IPS-NIHi11 (cell line): Measurements from ENCODE around the gene CCL17.
"Not testable (repeated sequence)": the region's sequence is repeated elsewhere in the genome, so short reads cannot be mapped to it uniquely, and the experiment has no call there.

ENCODE experiments used
- DNase-seq: peaks from one replicate; pipeline ENCODE4 v3.0.0; 2012; ENCODE audit warnings: mixed read lengths, low spot score

The CCL17 gene

GRCh38 chr16:57432989-57433388, 28.4 kb downstream of the CCL17 start:
- DNase-seq = no peak

GRCh38 chr16:57434003-57434402, 29.4 kb downstream of the CCL17 start:
- DNase-seq = no peak

GRCh38 chr16:57435838-57436237, 31.3 kb downstream of the CCL17 start:
- DNase-seq = no peak

GRCh38 chr16:57439947-57440346, 35.4 kb downstream of the CCL17 start:
- not testable (repeated sequence) for DNase-seq

- DNase-seq = not testable (repeated sequence)
Observed at GRCh38 chr16:57440551-57440950, 36.0 kb downstream of the CCL17 start.

GRCh38 chr16:57444711-57445110, 40.1 kb downstream of the CCL17 start:
- DNase-seq = no peak

- no peak for DNase-seq
Observed at GRCh38 chr16:57445510-57445909, 40.9 kb downstream of the CCL17 start.

- peak; percentile 52 for DNase-seq
Observed at GRCh38 chr16:57446531-57447185, 42.1 kb downstream of the CCL17 start.

GRCh38 chr16:57447186-57447962, 42.8 kb downstream of the CCL17 start, which contains the start of the genes CIAPIN1 and COQ9:
TSS of gene CIAPIN1 (minus strand) at chr16:57447385. CDS start at chr16:57440928, 6,457 bp downstream.
TSS of gene COQ9 (plus strand) at chr16:57447479. CDS start at chr16:57447506, 27 bp downstream.
- DNase-seq = peak; percentile 96

- no peak for DNase-seq
Observed at GRCh38 chr16:57452021-57452420, 47.5 kb downstream of the CCL17 start.

GRCh38 chr16:57462209-57462977, 57.8 kb downstream of the CCL17 start, which contains the start of gene POLR2C:
TSS of gene POLR2C (plus strand) at chr16:57462679. CDS start at chr16:57462725, 46 bp downstream.
- peak; percentile 96 for DNase-seq

- no peak for DNase-seq
Observed at GRCh38 chr16:57462978-57463362, 58.4 kb downstream of the CCL17 start.

GRCh38 chr16:57464523-57464922, 60.0 kb downstream of the CCL17 start:
- DNase-seq = no peak
